ENCODE results near the gene LAMC3. TPM values are rescaled to one million over a fixed set of nuclear protein-coding genes. Genes with fewer than 3 reads are reported as not detected.

Gene LAMC3
- 0.08 TPM in 1 of 2 replicates, not detected in the other for total RNA-seq (ENCODE audit: low replicate concordance)

DNA sequence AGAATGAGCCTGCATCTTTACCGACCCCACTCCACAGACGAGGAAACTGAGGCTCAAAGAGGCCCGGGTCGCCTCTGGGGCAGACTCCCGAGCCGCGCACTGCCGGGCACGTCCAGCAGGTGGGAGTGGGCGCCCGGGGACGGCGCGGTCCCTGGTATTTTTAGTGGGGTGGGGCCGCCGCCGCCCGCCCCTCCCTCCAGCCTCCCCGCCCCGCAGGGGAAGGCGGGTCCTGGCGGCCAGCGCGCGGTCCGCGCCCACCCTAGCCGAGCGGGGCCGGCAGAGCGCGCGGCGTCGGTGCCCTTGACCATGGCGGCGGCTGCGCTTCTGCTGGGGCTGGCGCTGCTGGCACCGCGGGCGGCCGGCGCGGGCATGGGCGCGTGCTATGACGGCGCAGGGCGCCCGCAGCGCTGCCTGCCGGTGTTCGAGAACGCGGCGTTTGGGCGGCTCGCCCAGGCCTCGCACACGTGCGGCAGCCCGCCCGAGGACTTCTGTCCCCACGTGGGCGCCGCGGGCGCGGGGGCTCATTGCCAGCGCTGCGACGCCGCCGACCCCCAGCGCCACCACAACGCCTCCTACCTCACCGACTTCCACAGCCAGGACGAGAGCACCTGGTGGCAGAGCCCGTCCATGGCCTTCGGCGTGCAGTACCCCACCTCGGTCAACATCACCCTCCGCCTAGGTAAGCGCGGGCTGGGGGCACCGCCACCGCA is at the start of gene LAMC3:
TSS of gene LAMC3 (plus strand) at position 266 of the 710 bp plus-strand sequence. CDS start at position 307, 41 bp downstream.
- TF ChIP-seq, protein P1, sequence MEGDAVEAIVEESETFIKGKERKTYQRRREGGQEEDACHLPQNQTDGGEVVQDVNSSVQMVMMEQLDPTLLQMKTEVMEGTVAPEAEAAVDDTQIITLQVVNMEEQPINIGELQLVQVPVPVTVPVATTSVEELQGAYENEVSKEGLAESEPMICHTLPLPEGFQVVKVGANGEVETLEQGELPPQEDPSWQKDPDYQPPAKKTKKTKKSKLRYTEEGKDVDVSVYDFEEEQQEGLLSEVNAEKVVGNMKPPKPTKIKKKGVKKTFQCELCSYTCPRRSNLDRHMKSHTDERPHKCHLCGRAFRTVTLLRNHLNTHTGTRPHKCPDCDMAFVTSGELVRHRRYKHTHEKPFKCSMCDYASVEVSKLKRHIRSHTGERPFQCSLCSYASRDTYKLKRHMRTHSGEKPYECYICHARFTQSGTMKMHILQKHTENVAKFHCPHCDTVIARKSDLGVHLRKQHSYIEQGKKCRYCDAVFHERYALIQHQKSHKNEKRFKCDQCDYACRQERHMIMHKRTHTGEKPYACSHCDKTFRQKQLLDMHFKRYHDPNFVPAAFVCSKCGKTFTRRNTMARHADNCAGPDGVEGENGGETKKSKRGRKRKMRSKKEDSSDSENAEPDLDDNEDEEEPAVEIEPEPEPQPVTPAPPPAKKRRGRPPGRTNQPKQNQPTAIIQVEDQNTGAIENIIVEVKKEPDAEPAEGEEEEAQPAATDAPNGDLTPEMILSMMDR (IDR thresholded peaks at IDR 0.05; ENCODE audit: insufficient read depth, low read length), result peak; percentile 49
- peak within 1 kb of the TSS; percentile 33 for H3K4me3 ChIP-seq (ENCODE audit: low read depth, low read length)
- DNase-seq (ENCODE audit: low read depth), result no peak

DNA sequence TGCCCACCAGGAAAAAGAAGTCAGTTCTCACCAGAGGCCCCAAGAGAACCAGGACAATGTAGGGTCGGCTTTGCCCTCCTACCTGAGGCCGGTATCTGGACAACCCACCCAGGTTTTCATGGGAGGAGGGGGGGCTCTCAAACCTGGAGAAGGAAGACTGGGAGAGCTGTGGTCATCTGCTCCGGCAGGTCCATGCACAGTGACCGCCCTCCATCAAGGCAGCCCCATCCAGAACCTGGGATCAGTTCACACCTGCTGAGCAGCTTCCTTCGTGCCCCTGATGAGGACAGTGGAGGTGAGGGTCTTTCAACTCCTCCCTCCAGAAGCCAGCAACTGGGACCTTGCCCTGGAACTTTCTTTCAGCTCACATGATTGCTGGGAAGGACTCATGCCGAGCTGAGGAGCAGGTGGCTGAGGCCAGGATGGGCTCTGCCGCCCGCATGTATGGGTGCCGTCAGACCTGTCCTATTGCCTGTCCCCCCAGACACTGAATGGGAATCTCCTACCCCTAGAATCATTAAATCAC is 49.1 kb upstream of the LAMC3 start:
- no peak for DNase-seq (ENCODE audit: low read depth)
- TF ChIP-seq, protein P1 (IDR thresholded peaks at IDR 0.05; ENCODE audit: insufficient read depth, low read length), result no peak
- H3K4me3 ChIP-seq (ENCODE audit: low read depth, low read length), result no peak overlapping the region

DNA sequence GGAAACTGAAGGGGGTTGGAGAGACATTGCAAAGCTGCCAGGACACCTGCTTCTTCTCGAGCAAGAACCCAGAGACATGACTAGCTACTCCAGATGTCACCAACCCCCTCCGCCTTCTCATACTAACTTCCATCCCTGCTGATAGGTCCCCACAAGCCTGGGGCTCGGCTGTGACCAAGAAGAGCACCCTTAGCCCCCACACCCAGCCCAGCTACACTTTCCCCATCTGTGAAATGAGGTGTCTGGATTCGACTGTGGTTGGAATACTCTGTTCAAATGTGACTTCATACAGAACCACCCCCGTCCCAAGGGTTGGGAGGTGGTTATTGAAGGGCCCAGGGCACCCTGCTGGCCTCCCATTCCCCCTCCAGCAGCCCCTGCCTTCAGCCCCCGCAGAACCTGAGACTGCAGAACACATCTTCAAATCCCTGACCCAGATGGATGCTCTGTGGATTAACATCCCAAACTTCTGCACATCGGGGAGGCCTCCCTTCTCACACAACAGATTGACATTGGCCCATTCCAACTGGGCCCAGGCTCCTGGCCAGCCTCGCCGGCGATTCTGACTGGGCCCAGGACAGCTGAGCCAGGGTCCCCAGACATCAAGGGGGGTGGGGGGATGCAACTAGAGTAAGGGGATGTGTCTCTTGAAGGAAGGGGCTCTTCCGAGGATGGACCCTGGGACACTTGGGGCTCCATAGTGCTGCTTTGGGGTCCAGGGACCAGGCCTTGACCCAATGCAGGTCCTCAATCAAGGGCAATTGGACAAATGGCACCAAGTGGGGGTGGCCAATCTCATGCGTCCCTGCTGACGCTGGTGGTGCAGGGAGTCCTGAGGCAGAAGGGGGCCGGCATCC is 48.2 kb upstream of the LAMC3 start:
- no peak overlapping the region for H3K4me3 ChIP-seq (ENCODE audit: low read depth, low read length)
- DNase-seq (ENCODE audit: low read depth), result no peak
- TF ChIP-seq, protein P1 (IDR thresholded peaks at IDR 0.05; ENCODE audit: insufficient read depth, low read length), result no peak

DNA sequence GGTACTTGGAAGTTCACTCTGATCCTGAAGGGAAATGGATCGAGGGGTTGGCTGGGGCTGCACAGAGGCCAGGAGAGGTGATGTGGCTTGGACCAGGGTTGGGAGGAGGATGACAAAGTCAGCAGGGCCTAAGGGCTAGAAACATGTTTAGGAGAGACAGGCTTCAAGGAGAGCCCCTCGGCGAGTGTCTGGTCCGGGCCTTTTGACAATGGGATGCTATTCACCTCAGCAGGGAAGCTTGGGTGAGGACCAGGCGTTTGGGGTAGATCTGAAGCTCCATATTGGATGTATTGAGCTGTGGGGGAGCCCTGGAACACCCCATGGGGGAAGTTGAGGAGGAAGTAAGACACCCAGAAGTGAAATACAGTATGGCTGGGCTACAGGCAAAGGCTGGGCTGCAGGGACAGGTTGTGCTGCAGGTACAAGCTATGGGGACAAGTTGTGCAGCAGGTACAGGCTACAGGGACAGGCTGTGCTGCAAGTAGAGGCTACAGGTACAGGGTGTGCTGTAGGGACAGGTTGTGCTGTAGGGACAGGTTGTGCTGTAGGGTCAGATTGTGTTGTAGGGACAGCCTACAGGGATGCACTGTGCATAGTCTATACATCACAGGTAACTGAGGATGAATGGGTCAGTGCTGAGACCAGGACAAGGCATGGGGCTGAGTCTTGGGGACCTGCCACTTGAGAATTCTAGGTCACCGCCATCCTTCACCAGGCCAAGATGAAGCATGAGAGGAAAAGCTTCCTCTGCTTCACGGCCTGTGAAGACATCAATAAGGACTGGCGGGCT is 47.3 kb upstream of the LAMC3 start:
- TF ChIP-seq, protein P1 (IDR thresholded peaks at IDR 0.05; ENCODE audit: insufficient read depth, low read length), result no peak

DNA sequence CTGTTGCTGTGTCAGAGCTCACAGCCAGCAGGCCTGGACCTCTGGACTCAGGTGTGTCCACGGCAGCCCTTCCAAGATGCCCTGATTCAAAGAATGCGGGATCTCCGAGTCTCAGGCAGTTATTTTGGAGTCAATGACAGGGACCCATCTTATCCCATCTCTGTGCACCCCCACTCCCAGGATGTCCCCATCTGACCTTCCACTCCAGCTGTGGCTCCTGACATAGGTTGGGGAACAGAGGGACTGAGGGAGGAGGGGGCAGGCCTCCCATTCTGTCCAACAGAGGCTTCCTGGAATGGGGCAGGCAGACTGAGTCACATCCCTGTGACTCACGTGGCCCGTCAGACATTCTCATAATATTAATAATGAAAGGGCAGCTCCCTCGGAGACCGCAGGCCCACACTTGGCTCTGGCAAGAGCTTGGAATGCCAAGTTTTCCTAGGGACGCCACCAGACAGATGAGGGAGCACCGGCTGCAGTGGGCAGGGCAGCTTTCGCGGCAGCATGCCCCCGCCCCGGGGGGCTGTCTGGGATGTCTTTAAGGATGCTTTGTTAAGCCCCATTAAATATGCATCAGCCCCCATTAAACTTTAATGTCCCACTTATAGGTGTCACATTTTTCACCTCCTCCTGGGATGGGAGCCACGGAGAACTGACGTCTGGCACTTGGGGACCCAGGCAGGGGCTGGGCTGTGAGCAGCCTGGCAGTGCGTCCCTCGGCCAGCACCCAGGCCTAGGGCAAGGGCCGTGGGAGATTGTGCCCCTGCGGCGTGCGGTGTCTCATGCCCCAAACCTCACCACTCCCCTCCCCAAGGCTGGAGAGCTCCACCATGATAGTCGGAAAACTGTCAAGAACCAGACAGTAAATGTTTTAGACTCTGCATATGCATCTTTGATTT is 46.3 kb upstream of the LAMC3 start:
- H3K4me3 ChIP-seq (ENCODE audit: low read depth, low read length), result no peak overlapping the region
- TF ChIP-seq, protein P1 (IDR thresholded peaks at IDR 0.05; ENCODE audit: insufficient read depth, low read length), result no peak
- DNase-seq (ENCODE audit: low read depth), result peak; percentile 92

More for the DNA sequence above, 47.3 kb upstream of the LAMC3 start:
- no peak for DNase-seq (ENCODE audit: low read depth)
- H3K4me3 ChIP-seq (ENCODE audit: low read depth, low read length), result no peak overlapping the region
